ENCODE data around the gene IGFL1.

DNA sequence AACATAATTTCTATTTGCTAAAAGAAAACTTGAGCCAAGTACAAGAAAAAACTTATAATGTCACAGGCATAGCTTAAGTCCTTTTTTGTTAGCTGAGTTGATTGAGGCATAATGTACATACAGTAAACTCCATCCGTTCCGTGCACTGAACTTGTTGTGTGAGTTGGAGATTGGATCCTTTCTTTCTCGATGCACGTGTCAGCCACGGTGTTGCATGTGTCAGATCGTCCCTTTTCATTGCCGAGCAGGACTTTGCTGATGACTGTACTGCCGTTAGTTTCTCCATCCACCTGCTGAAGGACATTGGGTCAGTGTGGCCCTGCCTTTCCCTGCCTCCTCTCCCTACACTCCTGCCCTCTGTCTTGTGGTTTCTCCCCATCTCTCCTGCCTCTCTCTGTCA lies 47.1 kb upstream of the IGFL1 start:
- TF ChIP-seq, protein P1, sequence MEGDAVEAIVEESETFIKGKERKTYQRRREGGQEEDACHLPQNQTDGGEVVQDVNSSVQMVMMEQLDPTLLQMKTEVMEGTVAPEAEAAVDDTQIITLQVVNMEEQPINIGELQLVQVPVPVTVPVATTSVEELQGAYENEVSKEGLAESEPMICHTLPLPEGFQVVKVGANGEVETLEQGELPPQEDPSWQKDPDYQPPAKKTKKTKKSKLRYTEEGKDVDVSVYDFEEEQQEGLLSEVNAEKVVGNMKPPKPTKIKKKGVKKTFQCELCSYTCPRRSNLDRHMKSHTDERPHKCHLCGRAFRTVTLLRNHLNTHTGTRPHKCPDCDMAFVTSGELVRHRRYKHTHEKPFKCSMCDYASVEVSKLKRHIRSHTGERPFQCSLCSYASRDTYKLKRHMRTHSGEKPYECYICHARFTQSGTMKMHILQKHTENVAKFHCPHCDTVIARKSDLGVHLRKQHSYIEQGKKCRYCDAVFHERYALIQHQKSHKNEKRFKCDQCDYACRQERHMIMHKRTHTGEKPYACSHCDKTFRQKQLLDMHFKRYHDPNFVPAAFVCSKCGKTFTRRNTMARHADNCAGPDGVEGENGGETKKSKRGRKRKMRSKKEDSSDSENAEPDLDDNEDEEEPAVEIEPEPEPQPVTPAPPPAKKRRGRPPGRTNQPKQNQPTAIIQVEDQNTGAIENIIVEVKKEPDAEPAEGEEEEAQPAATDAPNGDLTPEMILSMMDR (IDR thresholded peaks at IDR 0.05) = no peak
- TF ChIP-seq POLR2A (IDR thresholded peaks at IDR 0.05) = no peak

All from Peyer's patch (tissue), 4 donors.